GM21423 (cell line): ENCODE measurements around the gene NEK7.

Experiments used
- ATAC-seq: cut with Tn5 transposase; IDR thresholded peaks from one replicate; pipeline ENCODE4 v1.9.1; 2021; ENCODE audit warnings: mild to moderate bottlenecking, moderate library complexity; ENCODE audit not compliant: unreplicated experiment

Gene NEK7

GRCh38 chr1:198253259-198253658, 96.5 kb downstream of the NEK7 start:
- ATAC-seq, result peak; percentile 71

- ATAC-seq, result peak; percentile 97
These were observed 96.9 kb downstream of the NEK7 start for GRCh38 chr1:198253668-198254067.

DNA sequence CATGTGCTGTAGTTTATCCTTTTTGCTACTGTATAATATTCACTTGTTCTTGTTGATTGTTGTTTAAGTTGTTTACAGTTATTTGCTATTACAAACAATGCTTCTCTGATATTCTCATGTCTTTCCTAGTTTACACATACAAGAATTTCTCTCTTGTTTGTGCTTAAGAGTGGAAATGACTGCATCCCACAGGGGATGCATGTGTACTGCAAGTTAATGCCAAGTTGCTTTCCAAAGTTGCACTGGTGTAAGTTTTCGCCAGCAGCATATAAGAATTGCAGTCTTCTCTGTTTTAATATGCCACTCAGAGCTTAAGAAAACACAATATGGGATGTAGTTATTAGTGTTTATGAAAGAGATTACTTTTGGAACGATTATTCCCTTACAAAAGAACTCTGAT, 97.7 kb downstream of the NEK7 start:
- no peak for ATAC-seq

DNA sequence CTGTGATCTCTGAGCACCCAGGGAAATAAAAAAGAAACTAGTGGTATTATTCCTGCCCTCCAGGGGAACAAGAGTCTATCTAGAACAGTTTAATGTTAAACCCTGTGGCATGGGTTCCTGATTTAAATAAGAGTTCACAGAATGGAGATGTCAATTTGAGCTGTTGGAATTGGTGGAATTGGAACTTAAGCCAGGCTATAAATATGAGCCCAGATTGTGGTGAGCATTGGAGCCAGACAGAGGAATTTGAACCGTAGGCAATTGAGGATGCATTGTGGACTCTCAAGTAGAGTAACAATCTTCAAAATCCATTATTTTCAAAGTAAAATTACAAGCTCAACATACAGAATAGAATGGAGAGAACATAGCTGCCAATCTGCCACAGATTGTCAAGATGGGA, 98.2 kb downstream of the NEK7 start:
- no peak for ATAC-seq

DNA sequence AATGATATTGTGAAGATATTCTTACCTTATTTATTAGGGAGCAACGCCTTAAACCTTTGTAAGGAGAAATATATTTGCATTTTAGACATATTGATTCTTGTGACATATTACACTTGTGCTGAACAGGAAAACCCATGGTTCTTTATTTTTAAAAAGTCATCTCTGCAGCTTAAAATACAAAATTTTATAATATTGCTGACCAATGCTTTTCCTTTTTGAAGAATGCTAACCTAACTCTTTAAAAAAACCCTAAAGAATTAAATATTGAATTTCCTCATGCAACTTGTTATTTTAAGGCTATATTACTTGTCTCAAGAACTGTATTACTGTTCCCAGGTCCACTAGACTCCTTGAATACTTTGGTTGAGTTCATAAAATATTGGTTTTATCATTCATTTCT, 99.0 kb downstream of the NEK7 start:
- no peak for ATAC-seq

DNA sequence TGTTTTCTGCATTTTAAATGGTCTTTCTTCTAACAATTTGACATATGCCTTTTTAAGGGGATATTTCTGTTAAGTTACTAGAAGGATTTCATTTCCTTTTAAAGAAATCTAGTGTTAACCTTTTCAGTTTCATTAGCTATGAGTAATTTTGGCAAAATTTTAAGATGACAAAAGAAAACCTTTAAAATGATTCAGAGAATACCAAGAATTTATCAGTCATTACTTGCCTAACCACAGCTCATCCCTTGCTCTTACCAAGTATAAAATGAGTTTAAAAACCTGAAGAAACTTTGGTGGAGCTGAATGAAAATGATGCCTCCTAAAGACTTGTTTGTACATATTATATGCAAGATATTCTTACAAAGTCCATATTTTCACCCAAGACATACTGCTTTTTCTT, 101.7 kb downstream of the NEK7 start:
- peak; percentile 39 for ATAC-seq

DNA sequence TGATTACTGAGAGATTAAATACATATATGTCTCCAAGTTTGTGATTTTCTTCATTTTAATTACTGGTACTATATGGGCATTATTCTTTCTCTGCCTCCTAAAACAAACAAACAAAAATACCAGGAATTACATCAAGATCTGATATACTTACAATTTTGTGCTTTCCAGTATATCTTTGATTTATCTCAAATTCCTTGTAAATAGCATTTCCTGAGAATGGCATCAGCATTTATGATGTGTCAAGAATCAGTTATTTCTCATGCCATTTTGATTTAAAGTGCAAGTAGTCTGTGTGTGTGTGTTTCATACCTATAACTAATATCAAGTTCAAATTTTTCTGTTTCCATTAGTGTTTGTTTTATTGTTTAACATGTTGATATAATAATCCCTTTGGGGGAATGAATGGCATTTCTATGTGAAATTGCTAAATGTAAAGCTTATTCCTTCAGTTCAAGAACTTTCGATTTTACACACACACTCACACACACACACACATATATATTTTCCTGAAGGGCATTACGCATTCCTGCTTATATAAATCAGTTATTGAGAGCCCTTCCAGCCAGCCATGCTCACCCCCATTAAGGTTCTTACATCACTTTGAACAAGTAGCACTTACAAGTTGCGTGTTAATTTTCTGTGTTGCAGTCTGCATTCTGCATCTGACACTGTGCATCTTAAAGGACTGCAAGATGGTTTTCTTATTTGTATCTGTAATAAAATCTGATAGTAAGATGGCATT, 102.7 kb downstream of the NEK7 start:
- ATAC-seq, result no peak

DNA sequence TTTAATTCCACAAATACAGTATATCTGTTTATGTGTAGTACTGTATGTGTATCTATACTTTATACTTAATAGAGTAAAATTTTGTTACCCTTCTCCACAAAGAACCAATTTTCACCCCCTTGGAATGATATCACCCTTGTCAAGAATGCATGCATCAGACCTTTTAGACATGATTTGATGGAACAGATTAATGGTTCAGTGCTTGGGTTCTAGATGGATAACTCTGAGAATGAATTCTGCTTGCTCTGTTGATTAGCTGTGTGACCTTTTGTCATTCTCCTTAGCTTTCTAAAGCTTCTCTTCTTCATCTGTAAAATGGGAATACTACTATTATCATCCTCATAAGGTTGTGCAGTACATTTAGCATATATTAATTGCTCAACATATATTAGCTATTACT, 105.1 kb downstream of the NEK7 start:
- ATAC-seq, result no peak

DNA sequence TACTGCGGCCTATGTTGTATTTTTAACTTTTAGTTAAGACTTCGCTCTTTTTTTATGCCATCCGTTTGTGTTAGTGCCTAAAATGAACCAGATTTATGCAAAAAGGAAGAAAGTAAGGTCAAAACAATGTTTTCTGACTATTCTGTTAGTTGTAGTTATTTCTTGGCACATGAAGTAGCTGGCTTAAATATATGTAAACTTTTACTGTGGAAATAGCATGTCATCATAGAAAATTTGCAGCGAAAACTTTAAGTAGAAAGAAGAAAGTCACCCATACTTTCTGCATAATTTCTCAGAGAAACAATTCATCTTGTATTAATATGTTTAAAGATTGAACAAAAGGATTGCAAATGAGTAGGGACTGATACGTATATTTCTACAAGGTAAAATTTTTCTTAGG, 106.4 kb downstream of the NEK7 start:
- no peak for ATAC-seq

DNA sequence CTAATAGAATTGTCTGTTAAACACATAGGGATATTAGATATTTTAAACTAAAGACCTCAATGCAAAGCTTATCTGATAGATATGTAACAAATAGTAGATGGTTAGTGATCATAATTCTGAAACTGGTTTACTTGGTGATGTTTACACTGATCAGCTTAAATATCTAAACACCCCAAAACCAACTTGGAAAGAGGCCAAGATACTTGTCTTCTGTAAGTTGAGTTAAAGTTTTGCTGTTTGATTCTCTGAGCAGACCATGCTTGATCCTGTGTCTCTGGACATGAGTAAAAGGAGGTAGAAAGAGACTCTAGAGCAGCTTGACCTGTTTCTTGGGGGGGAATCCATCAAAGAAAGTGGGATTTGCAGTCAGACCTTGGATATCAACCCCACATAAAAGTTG, 107.5 kb downstream of the NEK7 start:
- ATAC-seq, result no peak

- no peak for ATAC-seq
These were observed 108.4 kb downstream of the NEK7 start for GRCh38 chr1:198265073-198265661.

GRCh38 chr1:198267056-198267455, 110.3 kb downstream of the NEK7 start:
- no peak for ATAC-seq

DNA sequence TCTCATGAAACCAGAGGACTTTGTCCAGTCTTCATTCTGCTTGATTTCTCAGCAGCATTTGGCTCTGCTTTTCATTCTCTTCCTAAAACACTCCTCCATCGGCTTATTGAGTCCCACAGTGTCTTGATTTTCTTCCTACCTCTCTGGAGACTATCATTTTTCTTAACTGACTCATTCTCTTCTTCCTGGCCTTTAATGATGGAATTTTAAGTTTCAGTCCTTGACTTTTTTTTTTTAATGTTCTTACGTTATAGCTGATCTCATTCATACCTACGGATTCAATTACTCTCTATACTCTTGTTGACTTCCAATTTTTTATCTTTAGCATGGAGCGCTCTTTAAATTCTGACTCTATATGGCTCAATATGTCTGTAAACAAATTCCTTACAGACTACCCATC, 111.1 kb downstream of the NEK7 start:
- no peak for ATAC-seq

DNA sequence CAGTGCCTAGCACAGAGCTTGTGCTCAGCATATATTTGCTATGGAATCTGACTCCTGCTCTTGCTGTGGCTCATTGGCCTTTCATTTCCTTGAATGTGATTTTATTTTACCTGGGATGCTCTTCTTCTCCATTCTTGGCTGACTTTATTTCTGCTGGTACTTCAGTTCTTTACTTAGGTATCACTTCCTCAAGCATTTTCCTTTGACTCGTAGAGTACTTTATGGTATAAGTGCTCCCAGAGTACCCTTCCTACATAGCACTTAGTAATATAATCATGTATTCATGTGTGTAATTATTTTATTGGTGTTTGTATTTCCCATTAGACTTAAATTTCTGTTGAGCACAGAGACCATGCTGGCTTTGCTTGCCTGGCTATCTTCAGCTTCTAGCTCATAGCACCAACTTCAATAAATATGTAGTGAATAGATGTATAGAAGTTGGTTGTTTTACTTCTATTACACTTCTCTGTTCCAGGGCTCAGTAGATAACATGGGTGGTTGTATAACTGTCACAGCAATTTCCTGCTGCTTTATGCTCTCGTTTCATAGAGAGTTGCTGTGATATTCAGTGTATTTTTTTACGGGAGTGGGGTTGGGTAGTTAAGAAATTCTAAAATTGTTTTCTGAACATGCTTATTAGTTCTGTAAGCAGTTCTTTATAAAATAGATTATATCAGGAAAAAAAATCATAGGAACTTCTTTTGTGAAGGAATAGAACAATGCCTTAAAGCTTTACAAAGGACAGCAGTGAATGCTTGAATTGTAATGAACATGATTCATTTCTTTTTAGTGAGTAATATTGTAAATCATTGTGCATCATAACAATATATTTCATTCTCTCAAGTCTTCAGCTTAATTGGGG, 112.2 kb downstream of the NEK7 start:
- ATAC-seq, result no peak

- no peak for ATAC-seq
These were observed 112.8 kb downstream of the NEK7 start for GRCh38 chr1:198269646-198269940.

DNA sequence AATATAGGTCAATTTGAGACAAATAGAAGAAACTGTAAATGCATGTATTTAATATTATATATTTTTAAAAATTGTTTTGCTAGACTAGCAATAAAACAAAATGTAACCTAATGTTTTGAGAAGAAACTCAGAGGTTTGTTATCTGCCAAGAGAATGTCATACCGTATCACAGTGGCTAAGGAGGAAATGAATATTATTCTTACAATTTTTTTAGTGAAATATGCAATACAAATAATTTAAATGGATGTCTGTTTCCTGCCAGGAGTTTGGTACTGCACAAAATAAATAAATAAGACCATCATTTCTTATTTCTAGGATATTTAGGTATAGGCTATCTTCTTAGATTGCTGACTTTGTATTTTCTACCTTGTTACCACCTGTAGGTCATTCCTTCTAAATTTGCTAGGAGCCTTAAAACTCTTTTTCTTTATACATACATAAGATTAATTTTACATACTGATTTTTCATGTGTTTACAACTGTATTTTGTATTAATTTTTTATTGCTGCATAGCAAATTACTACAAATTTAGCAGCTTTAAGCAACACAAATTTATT, 113.6 kb downstream of the NEK7 start:
- ATAC-seq, result no peak

GRCh38 chr1:198271467-198271866, 114.7 kb downstream of the NEK7 start:
- no peak for ATAC-seq

DNA sequence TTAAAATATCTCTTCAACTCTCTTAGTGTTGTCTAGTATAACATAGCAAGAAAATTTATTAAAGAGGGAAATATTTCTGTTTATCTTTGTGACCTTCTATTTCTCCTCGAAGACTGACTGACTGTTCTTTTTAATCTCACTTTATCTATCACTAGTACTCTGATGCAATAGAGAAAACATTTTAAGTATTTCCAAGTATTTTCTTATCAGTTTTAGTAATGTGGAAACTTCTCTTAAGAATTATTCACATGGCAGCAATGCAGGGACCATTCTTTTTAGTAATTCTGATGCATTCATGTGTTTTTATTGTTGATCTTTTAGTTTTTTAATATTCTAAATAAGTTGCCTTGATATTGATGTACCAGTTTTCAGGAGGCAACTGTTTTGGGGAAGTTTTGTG, 115.7 kb downstream of the NEK7 start:
- no peak for ATAC-seq

- no peak for ATAC-seq
These were observed 117.0 kb downstream of the NEK7 start for GRCh38 chr1:198273748-198274295.

- ATAC-seq, result no peak
These were observed 118.8 kb downstream of the NEK7 start for GRCh38 chr1:198275597-198275996.

GRCh38 chr1:198276241-198276640, 119.4 kb downstream of the NEK7 start:
- no peak for ATAC-seq

DNA sequence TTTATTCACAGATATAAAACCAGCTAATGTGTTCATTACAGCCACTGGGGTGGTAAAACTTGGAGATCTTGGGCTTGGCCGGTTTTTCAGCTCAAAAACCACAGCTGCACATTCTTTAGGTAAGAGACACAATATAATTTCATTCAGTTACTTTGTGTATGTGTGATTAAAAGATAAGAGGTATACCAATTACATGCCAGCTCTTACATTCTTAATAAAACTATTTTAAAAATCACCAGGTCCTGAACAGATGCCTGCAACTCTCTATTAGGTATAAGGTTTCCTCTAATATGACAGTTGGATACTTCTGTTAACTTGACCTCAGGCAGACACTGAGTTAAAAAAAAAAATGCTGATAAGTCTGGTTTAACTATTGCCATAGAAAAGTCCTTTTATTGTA, 122.1 kb downstream of the NEK7 start:
- ATAC-seq, result no peak
